GM19023 (cell line): ENCODE results near the gene CABP2.
"Not testable (repeated sequence)": the region's sequence is repeated elsewhere in the genome, so short reads cannot be mapped to it uniquely, and the experiment has no call there.

Source experiments
- ATAC-seq: cut with Tn5 transposase; IDR thresholded peaks from one replicate; pipeline ENCODE4 v1.9.1; 2021; ENCODE audit warnings: mild to moderate bottlenecking, moderate library complexity; ENCODE audit not compliant: unreplicated experiment

Gene CABP2

GRCh38 chr11:67522844-67523555 lies at the start of gene CABP2:
TSS of gene CABP2 (minus strand) at chr11:67523446. CDS start at chr11:67523326, 120 bp downstream.
- ATAC-seq = no peak

GRCh38 chr11:67572747-67573419 lies 49.6 kb upstream of the CABP2 start:
- no peak for ATAC-seq

GRCh38 chr11:67572305-67572704 lies 49.1 kb upstream of the CABP2 start:
- ATAC-seq = no peak

- no peak for ATAC-seq
Measured at GRCh38 chr11:67571443-67571842, 48.2 kb upstream of the CABP2 start.

GRCh38 chr11:67564230-67564629 lies 41.0 kb upstream of the CABP2 start:
- ATAC-seq = no peak

- not testable (repeated sequence) for ATAC-seq
Measured at GRCh38 chr11:67563705-67564114, 40.5 kb upstream of the CABP2 start.

GRCh38 chr11:67562963-67563704 lies 39.9 kb upstream of the CABP2 start:
- no peak for ATAC-seq

GRCh38 chr11:67561971-67562619 lies 38.8 kb upstream of the CABP2 start:
- no peak for ATAC-seq

- ATAC-seq = no peak
Measured at GRCh38 chr11:67558084-67558772, 35.0 kb upstream of the CABP2 start.

- no peak for ATAC-seq
Measured at GRCh38 chr11:67556244-67556643, 33.0 kb upstream of the CABP2 start.

GRCh38 chr11:67551697-67552096 lies 28.5 kb upstream of the CABP2 start:
- ATAC-seq = not testable (repeated sequence)

- no peak for ATAC-seq
Measured at GRCh38 chr11:67551127-67551526, 27.9 kb upstream of the CABP2 start.

- no peak for ATAC-seq
Measured at GRCh38 chr11:67548555-67549110, 25.4 kb upstream of the CABP2 start.

GRCh38 chr11:67548112-67548511 lies 24.9 kb upstream of the CABP2 start:
- not testable (repeated sequence) for ATAC-seq

GRCh38 chr11:67545280-67545679 lies 22.0 kb upstream of the CABP2 start:
- no peak for ATAC-seq

- ATAC-seq = no peak
Measured at GRCh38 chr11:67544616-67545242, 21.5 kb upstream of the CABP2 start.

- ATAC-seq = no peak
Measured at GRCh38 chr11:67543585-67543984, 20.3 kb upstream of the CABP2 start.

- no peak for ATAC-seq
Measured at GRCh38 chr11:67542971-67543370, 19.7 kb upstream of the CABP2 start.

GRCh38 chr11:67542169-67542568 lies 18.9 kb upstream of the CABP2 start:
- ATAC-seq = no peak

- ATAC-seq = no peak
Measured at GRCh38 chr11:67541198-67541597, 18.0 kb upstream of the CABP2 start.
